ENCODE measurements around the gene PTHLH.

The PTHLH gene

GRCh38 chr12:27972721-27973120, at the start of gene PTHLH:
PTHLH (minus strand) TSS chr12:27972733; CDS start chr12:27969494, 3,239 bp downstream.
- no peak for DNase-seq (ENCODE audit: low read depth)
- TF ChIP-seq CTCF (conservative IDR thresholded peaks at IDR 0.05; ENCODE audit: low read depth, low read length) = no peak
- no peak within 1 kb of the TSS for H3K4me3 ChIP-seq (ENCODE audit: low read length)

- no peak for DNase-seq (ENCODE audit: low read depth)
- no peak overlapping the region for H3K4me3 ChIP-seq (ENCODE audit: low read length)
- TF ChIP-seq CTCF (conservative IDR thresholded peaks at IDR 0.05; ENCODE audit: low read depth, low read length) = no peak
Measured at GRCh38 chr12:28021704-28022103, 49.2 kb upstream of the PTHLH start.

- H3K4me3 ChIP-seq (ENCODE audit: low read length) = no peak overlapping the region
- TF ChIP-seq CTCF (conservative IDR thresholded peaks at IDR 0.05; ENCODE audit: low read depth, low read length) = no peak
- no peak for DNase-seq (ENCODE audit: low read depth)
Measured at GRCh38 chr12:28017873-28018255, 45.3 kb upstream of the PTHLH start.

- no peak for DNase-seq (ENCODE audit: low read depth)
- TF ChIP-seq CTCF (conservative IDR thresholded peaks at IDR 0.05; ENCODE audit: low read depth, low read length) = no peak
- no peak overlapping the region for H3K4me3 ChIP-seq (ENCODE audit: low read length)
Measured at GRCh38 chr12:28017126-28017872, 44.8 kb upstream of the PTHLH start.

- no peak overlapping the region for H3K4me3 ChIP-seq (ENCODE audit: low read length)
- no peak for DNase-seq (ENCODE audit: low read depth)
- TF ChIP-seq CTCF (conservative IDR thresholded peaks at IDR 0.05; ENCODE audit: low read depth, low read length) = no peak
Measured at GRCh38 chr12:28015165-28015564, 42.6 kb upstream of the PTHLH start.

- no peak for TF ChIP-seq CTCF (conservative IDR thresholded peaks at IDR 0.05; ENCODE audit: low read depth, low read length)
- DNase-seq (ENCODE audit: low read depth) = no peak
- H3K4me3 ChIP-seq (ENCODE audit: low read length) = no peak overlapping the region
Measured at GRCh38 chr12:28014196-28014595, 41.7 kb upstream of the PTHLH start.

- no peak for DNase-seq (ENCODE audit: low read depth)
- TF ChIP-seq CTCF (conservative IDR thresholded peaks at IDR 0.05; ENCODE audit: low read depth, low read length) = no peak
- no peak overlapping the region for H3K4me3 ChIP-seq (ENCODE audit: low read length)
Measured at GRCh38 chr12:28012333-28012918, 39.9 kb upstream of the PTHLH start.
